Measurements from ENCODE around the gene TSR3. TPM values are rescaled to one million over a fixed set of nuclear protein-coding genes. Genes with fewer than 3 reads are reported as not detected.

The TSR3 gene
- total RNA-seq, 1 donor from 2014 or later: 60.6 TPM

DNA sequence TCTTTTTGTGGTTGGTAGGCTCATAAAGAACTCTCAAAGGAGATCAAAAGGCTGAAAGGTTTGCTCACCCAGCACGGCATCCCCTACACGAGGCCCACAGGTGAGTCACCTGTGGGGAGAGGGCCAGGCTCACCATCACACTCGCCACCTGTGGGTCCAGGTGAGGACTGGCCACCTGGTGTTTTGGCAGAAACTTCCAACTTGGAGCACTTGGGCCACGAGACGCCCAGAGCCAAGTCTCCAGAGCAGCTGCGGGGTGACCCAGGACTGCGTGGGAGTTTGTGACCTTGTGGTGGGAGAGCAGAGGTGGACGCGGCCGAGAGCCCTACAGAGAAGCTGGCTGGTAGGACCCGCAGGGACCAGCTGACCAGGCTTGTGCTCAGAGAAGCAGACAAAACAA is 11.1 kb upstream of the TSR3 start:
- H3K27ac ChIP-seq: no peak overlapping the region
- DNase-seq (ENCODE audit: extremely low spot score in 2 of 2): no peak
- no peaks in the 10 kb centered on the region for H3K27me3 ChIP-seq
- intact Hi-C loops (cut with DNase I): loop anchor here (10.0 kb wide), 1 partner anchor 52 kb away; the partner anchor contains the start of gene UNKL
- peaks cover 0 to 56% of the 10 kb centered on the region in 2 donors for H3K36me3 ChIP-seq
- TF ChIP-seq POLR2A (IDR thresholded peaks at IDR 0.05): no peak
- no peak for TF ChIP-seq CTCF (IDR thresholded peaks at IDR 0.05)
- no peak for TF ChIP-seq POLR2AphosphoS5 (IDR thresholded peaks at IDR 0.05; ENCODE audit: insufficient read depth in 1 of 2, low read depth in 1 of 2)
- no peaks in the 10 kb centered on the region for H3K9me3 ChIP-seq
- no peaks in the 10 kb centered on the region for H3K4me1 ChIP-seq
- H3K4me3 ChIP-seq: no peak overlapping the region

DNA sequence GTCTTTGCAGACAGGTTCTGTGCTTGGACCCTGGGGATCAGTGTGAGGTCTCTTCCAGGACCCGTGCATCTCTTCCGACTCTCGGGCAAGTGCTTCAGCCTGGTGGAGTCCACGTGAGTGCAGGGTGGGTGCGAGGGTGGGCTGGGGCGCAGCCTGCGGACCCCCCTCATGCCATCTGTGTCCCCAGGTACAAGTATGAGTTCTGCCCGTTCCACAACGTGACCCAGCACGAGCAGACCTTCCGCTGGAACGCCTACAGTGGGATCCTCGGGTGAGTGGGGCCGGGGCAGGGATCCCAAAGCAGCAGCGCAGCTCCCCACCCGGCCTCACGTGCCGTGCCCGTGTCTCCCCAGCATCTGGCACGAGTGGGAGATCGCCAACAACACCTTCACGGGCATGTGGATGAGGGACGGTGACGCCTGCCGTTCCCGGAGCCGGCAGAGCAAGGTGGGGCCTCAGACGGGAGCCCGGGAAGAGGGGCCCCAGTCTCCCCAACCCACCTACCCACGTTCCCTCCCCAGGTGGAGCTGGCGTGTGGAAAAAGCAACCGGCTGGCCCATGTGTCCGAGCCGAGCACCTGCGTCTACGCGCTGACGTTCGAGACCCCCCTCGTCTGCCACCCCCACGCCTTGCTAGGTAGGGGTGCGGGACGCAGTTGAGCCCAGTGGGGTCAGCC is 10.1 kb upstream of the TSR3 start:
- no peak for DNase-seq (ENCODE audit: extremely low spot score in 2 of 2)
- H3K36me3 ChIP-seq: peaks cover 0 to 46% of the 10 kb centered on the region in 2 donors
- H3K27ac ChIP-seq: no peak overlapping the region
- no peaks in the 10 kb centered on the region for H3K9me3 ChIP-seq
- no peaks in the 10 kb centered on the region for H3K27me3 ChIP-seq
- TF ChIP-seq CTCF (IDR thresholded peaks at IDR 0.05) (no peak), POLR2AphosphoS5 (IDR thresholded peaks at IDR 0.05; ENCODE audit: insufficient read depth in 1 of 2, low read depth in 1 of 2) (no peak), POLR2A (IDR thresholded peaks at IDR 0.05) (no peak)
- intact Hi-C loops (cut with DNase I): loop anchor here (10.0 kb wide), 1 partner anchor 53 kb away; the partner anchor contains the start of gene UNKL
- no peaks in the 10 kb centered on the region for H3K4me1 ChIP-seq
- no peak overlapping the region for H3K4me3 ChIP-seq

DNA sequence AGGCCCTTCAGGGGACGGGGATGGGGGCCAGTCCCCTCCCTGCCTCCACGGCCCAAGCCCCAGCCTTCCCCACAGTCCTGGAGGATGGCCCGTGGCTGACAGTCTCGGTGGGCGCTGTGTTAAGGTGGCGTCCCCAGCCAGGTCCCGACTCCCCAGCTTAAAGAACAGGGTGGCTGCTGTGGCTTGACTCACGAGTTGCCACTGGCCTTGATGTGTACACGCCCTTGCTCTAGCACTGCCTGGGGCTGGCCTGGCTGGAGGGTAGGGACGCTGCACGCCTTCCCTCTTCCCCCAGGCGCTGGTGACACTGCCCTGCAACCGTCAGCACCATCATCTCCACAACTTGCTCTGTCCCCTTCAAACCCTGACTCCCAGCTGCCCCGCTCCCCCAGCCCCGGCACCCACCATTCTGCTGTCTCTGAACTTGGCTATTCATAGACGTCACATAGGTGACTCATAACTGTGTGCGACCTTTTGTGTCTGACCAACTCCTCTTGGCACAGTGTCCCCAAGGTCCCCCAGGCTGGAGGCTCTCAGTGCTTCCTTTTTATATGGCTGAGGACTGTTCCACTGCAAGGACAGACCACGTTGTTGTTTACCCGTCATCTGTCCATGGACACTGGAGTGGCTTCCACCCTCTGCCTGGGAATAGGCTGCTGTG is 6.4 kb upstream of the TSR3 start:
- Histone ChIP-seq H3K36me3 (peaks cover 0 to 20% of the 10 kb centered on the region in 2 donors), H3K27me3 (no peaks in the 10 kb centered on the region), H3K9me3 (no peaks in the 10 kb centered on the region), H3K4me3 (no peak overlapping the region), H3K27ac (no peak overlapping the region), H3K4me1 (peaks cover 7% of the 10 kb centered on the region)
- no peak for DNase-seq (ENCODE audit: extremely low spot score in 2 of 2)
- no peak for TF ChIP-seq CTCF (IDR thresholded peaks at IDR 0.05)
- TF ChIP-seq POLR2AphosphoS5 (IDR thresholded peaks at IDR 0.05; ENCODE audit: insufficient read depth in 1 of 2, low read depth in 1 of 2): no peak
- TF ChIP-seq POLR2A (IDR thresholded peaks at IDR 0.05): no peak
- intact Hi-C loops (cut with DNase I): no loop called here

- no peaks in the 10 kb centered on the region for H3K9me3 ChIP-seq
- H3K4me1 ChIP-seq: peaks cover 18% of the 10 kb centered on the region
- peaks cover 0 to 4% of the 10 kb centered on the region in 2 donors for H3K36me3 ChIP-seq
- intact Hi-C loops (cut with DNase I): no loop called here
- no peaks in the 10 kb centered on the region for H3K27me3 ChIP-seq
- no peak for TF ChIP-seq POLR2A (IDR thresholded peaks at IDR 0.05)
- TF ChIP-seq POLR2AphosphoS5 (IDR thresholded peaks at IDR 0.05; ENCODE audit: insufficient read depth in 1 of 2, low read depth in 1 of 2): no peak
- no peak for TF ChIP-seq CTCF (IDR thresholded peaks at IDR 0.05)
- DNase-seq (ENCODE audit: extremely low spot score in 2 of 2): no peak
- no peak overlapping the region for H3K4me3 ChIP-seq
- H3K27ac ChIP-seq: no peak overlapping the region
These were observed 4.6 kb upstream of the TSR3 start for GRCh38 chr16:1356061-1356900.
